DND-41 (cell line): ENCODE data around the gene CNTN5.

Source experiments
- ATAC-seq: fragments of 200-7000 bp; cut with Tn5 transposase; 3 replicates; pipeline ENCODE4 v1.9.1; 2021; ENCODE audit warnings: low read depth; ENCODE audit not compliant: insufficient read depth
- DNase-seq: peaks from one replicate; pipeline ENCODE4 v3.0.0-alpha.2; 2020
- H2AFZ ChIP-seq: 2 replicates; pipeline ENCODE4 v1.6.0; 2012; ENCODE audit warnings: low read depth, low read length
- H3K27ac ChIP-seq: 2 replicates; pipeline ENCODE4 v1.5.1; 2012; ENCODE audit warnings: low read length, inconsistent platforms
- H3K27me3 ChIP-seq: fragments of 200-600 bp; sonication (generic); 2 replicates; pipeline ENCODE4 v1.6.0; 2012; ENCODE audit warnings: low read length, mild to moderate bottlenecking, inconsistent platforms; ENCODE audit not compliant: insufficient read depth, poor library complexity
- H3K36me3 ChIP-seq: 2 replicates; pipeline ENCODE4 v1.5.1; 2012; ENCODE audit warnings: low read length, inconsistent platforms; ENCODE audit not compliant: insufficient read depth
- H3K4me1 ChIP-seq: 2 replicates; pipeline ENCODE4 v1.5.1; 2012; ENCODE audit warnings: mild to moderate bottlenecking, low read length; ENCODE audit not compliant: insufficient read depth
- H3K4me2 ChIP-seq: 2 replicates; pipeline ENCODE4 v1.6.0; 2012; ENCODE audit warnings: mild to moderate bottlenecking, moderate library complexity, low read length, inconsistent platforms; ENCODE audit not compliant: insufficient read depth
- H3K4me3 ChIP-seq, 2 experiments: fragments of 200-600 bp in 1 of 2; shearing (Covaris generic) in 1 of 2; 2 replicates each; pipeline ENCODE4 v1.5.1; 2012 to 2016; ENCODE audit warnings: inconsistent platforms in 2 of 2, low read length in 2 of 2, mild to moderate bottlenecking in 2 of 2, low read depth in 1 of 2, moderate library complexity in 1 of 2
- H3K79me2 ChIP-seq: 2 replicates; pipeline ENCODE4 v1.6.0; 2012; ENCODE audit warnings: low read length, inconsistent platforms; ENCODE audit not compliant: insufficient read depth
- H3K9ac ChIP-seq: 2 replicates; pipeline ENCODE4 v1.6.0; 2012; ENCODE audit warnings: low read depth, mild to moderate bottlenecking, inconsistent platforms, low read length, moderate library complexity
- H3K9me3 ChIP-seq: 2 replicates; pipeline ENCODE4 v1.5.1; 2012; ENCODE audit warnings: low read length, moderate library complexity, mild to moderate bottlenecking, inconsistent platforms; ENCODE audit not compliant: insufficient read depth, severe bottlenecking
- H4K20me1 ChIP-seq: 2 replicates; pipeline ENCODE4 v1.6.0; 2012; ENCODE audit warnings: low read length; ENCODE audit not compliant: insufficient read depth
- EZH2 ChIP-seq: IDR thresholded peaks from 3 replicates; pipeline ENCODE4 v1.6.1; 2012; ENCODE audit warnings: borderline replicate concordance, low read depth, mild to moderate bottlenecking, moderate library complexity, low read length, inconsistent platforms; ENCODE audit not compliant: severe bottlenecking
- TF ChIP-seq, protein P1 (sequence below): IDR thresholded peaks from 2 replicates; pipeline ENCODE4 v1.5.1; 2012; ENCODE audit warnings: borderline replicate concordance, low read length, moderate library complexity, mild to moderate bottlenecking; ENCODE audit not compliant: poor library complexity, severe bottlenecking; ENCODE audit errors: extremely low read depth

CNTN5 gene

DNA sequence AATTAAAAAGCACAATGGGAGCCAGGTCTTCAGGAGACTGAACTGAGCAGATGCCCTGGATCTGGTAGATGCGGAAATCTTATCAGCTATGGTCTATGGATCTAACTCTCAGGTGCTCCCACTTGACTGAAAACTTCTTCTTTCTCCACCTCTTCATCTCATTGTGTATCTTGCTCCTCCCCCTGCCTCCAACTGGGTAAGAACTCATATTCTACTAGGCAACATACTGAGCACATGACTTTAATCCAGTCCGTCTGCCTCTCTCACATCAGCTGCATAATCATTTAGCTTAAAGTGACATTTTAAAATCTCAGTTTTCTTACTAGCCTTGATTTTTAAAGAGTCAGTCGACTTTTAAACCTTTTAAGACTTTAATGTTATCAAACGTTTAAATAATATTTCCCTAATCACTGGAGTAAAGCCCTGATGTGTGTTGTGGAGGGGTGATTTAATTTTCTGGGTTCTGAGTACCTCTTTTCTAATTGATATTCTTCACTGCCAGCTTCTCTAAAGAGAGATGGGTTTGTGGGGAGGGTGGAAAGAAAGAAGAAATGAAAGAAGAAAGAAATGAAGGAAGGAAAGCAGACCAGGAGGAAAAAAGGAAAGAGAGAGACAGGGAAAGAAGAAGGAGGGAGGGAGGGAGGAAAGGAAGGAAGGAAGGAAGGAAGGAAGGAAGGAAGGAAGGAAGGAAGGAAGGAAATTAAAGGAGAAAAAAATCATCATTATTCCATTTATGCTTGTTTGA lies 1073.5 kb downstream of the CNTN5 start:
- ATAC-seq (no peak), DNase-seq (no peak)
- Histone ChIP-seq H4K20me1 (no peaks in the 10 kb centered on the region), H3K4me3 (no peak overlapping the region), H2AFZ (no peak overlapping the region), H3K4me2 (no peak overlapping the region), H3K79me2 (no peaks in the 10 kb centered on the region), H3K27me3 (no peaks in the 10 kb centered on the region), H3K9me3 (no peaks in the 10 kb centered on the region), H3K27ac (no peak overlapping the region), H3K9ac (no peak overlapping the region), H3K36me3 (no peaks in the 10 kb centered on the region), H3K4me1 (no peaks in the 10 kb centered on the region)
- TF ChIP-seq EZH2 = no peak
- TF ChIP-seq, protein P1, sequence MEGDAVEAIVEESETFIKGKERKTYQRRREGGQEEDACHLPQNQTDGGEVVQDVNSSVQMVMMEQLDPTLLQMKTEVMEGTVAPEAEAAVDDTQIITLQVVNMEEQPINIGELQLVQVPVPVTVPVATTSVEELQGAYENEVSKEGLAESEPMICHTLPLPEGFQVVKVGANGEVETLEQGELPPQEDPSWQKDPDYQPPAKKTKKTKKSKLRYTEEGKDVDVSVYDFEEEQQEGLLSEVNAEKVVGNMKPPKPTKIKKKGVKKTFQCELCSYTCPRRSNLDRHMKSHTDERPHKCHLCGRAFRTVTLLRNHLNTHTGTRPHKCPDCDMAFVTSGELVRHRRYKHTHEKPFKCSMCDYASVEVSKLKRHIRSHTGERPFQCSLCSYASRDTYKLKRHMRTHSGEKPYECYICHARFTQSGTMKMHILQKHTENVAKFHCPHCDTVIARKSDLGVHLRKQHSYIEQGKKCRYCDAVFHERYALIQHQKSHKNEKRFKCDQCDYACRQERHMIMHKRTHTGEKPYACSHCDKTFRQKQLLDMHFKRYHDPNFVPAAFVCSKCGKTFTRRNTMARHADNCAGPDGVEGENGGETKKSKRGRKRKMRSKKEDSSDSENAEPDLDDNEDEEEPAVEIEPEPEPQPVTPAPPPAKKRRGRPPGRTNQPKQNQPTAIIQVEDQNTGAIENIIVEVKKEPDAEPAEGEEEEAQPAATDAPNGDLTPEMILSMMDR = no peak

DNA sequence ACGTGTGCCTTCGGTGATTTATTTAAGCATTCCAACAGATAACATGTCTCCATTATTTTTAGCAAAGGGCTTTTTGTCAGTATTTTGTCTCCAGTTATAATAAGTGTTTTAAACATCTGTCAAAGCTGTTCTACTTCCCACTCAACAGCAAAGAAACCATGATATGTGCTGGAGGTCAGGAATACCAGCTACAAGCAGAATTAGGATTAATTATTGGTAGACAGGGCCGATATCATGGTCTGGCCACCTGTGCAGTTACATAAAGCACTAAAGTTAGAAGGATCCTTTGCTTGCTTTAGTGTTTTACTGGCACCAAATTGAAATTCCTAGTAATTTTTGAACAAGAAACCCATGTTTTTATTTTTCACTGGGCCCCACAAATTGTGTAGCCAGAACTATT lies 1075.1 kb downstream of the CNTN5 start:
- no peaks in the 10 kb centered on the region for H3K9me3 ChIP-seq
- no peak for ATAC-seq

DNA sequence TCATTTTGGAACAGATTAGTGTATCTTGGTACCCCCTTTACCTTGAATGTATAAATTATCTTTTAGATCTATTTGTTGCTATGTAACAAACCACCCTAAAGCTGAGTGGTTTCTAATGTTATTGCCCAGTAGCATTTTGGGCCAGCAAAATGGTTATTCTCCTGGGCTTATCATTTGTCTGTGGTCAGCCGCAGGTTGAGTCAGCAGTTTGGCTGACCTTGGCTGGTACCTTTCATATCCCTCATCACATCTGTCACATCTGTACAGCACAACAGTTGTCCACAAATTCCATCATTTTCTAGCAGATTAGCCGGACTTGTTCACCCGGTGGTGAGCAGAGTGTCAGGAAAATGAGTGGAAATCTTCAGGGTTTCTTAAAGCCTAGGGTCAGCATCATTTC lies 1077.8 kb downstream of the CNTN5 start:
- TF ChIP-seq EZH2 = no peak
- TF ChIP-seq, protein P1 = no peak
- Histone ChIP-seq H3K9ac (no peak overlapping the region), H3K27me3 (no peaks in the 10 kb centered on the region), H3K4me3 (no peak overlapping the region), H3K36me3 (no peaks in the 10 kb centered on the region), H3K27ac (no peak overlapping the region), H3K4me2 (no peak overlapping the region), H3K9me3 (no peaks in the 10 kb centered on the region), H3K4me1 (no peaks in the 10 kb centered on the region), H3K79me2 (no peaks in the 10 kb centered on the region), H4K20me1 (no peaks in the 10 kb centered on the region), H2AFZ (no peak overlapping the region)
- ATAC-seq (no peak), DNase-seq (no peak)

More for the DNA sequence above, 1075.1 kb downstream of the CNTN5 start:
- TF ChIP-seq, protein P1 = no peak
- no peak for TF ChIP-seq EZH2
- no peaks in the 10 kb centered on the region for H4K20me1 ChIP-seq
- H3K27ac ChIP-seq = no peak overlapping the region
- no peak overlapping the region for H2AFZ ChIP-seq
- no peak overlapping the region for H3K9ac ChIP-seq
- no peak overlapping the region for H3K4me2 ChIP-seq
- no peaks in the 10 kb centered on the region for H3K79me2 ChIP-seq
- no peak for DNase-seq
- H3K36me3 ChIP-seq = no peaks in the 10 kb centered on the region
- H3K4me1 ChIP-seq = no peaks in the 10 kb centered on the region
- no peak overlapping the region for H3K4me3 ChIP-seq
- no peaks in the 10 kb centered on the region for H3K27me3 ChIP-seq
